Brain microvascular endothelial cell (primary cell): ENCODE data around the gene FCER1G.

Source experiments
- DNase-seq: peaks from one replicate; pipeline ENCODE4 v3.0.0-alpha.2; 2020
- H3K27ac ChIP-seq: fragments of 250-450 bp; sonication (Bioruptor Pico); 2 replicates; pipeline ENCODE4 v1.5.1; 2020; ENCODE audit warnings: mild to moderate bottlenecking, moderate library complexity
- H3K27me3 ChIP-seq: fragments of 250-450 bp; sonication (Bioruptor Pico); replicated peaks from 2 replicates; pipeline ENCODE4 v1.5.1; 2020; ENCODE audit warnings: mild to moderate bottlenecking
- H3K36me3 ChIP-seq: fragments of 250-450 bp; sonication (Bioruptor Pico); replicated peaks from 2 replicates; pipeline ENCODE4 v1.5.1; 2020; ENCODE audit warnings: mild to moderate bottlenecking
- H3K4me3 ChIP-seq: 2 replicates; pipeline ENCODE4 v1.5.1; 2011; ENCODE audit warnings: low read depth, mild to moderate bottlenecking, control low read depth, low read length, moderate library complexity
- CTCF ChIP-seq: IDR thresholded peaks from 2 replicates; pipeline ENCODE4 v1.5.1; 2011; ENCODE audit warnings: low read depth, mild to moderate bottlenecking, moderate library complexity, low read length, control low read depth, inconsistent platforms; ENCODE audit errors: missing control alignments
- in situ Hi-C: cut with HindIII; loops from 2 replicates; pipeline ENCODE4 v1.10.0; 2017; ENCODE audit warnings: low sequenced_read_pairs, low pct_ligation_motif_present

The FCER1G gene

GRCh38 chr1:161175771-161176453 lies 39.2 kb upstream of the FCER1G start:
- no peak for DNase-seq
- no peak overlapping the region for H3K27ac ChIP-seq
- peak overlapping the region; percentile 96 for H3K4me3 ChIP-seq
- peaks cover 36% of the 10 kb centered on the region for H3K36me3 ChIP-seq
- TF ChIP-seq CTCF, result no peak
- no peaks in the 10 kb centered on the region for H3K27me3 ChIP-seq
- in situ Hi-C loops, result no loop called here

- in situ Hi-C loops, result no loop called here
Measured at GRCh38 chr1:161176468-161177111, 38.5 kb upstream of the FCER1G start.

GRCh38 chr1:161177112-161177935 lies 37.8 kb upstream of the FCER1G start, which contains the start of gene B4GALT3:
TSS of gene B4GALT3 (minus strand) at chr1:161177507. CDS start at chr1:161176060, 1,447 bp downstream.
- in situ Hi-C loops, result no loop called here
- DNase-seq, result peak; percentile 78
- H3K27me3 ChIP-seq, result no peaks in the 10 kb centered on the region
- TF ChIP-seq CTCF, result peak; percentile 21
- peaks cover 22% of the 10 kb centered on the region for H3K36me3 ChIP-seq
- H3K27ac ChIP-seq, result peak within 1 kb of the TSS; percentile 81
- H3K4me3 ChIP-seq, result peak within 1 kb of the TSS; percentile 96

More at GRCh38 chr1:161176468-161177111, 38.5 kb upstream of the FCER1G start:
- H3K27ac ChIP-seq, result peak overlapping the region; percentile 81
- TF ChIP-seq CTCF, result no peak
- peaks cover 29% of the 10 kb centered on the region for H3K36me3 ChIP-seq
- peak overlapping the region; percentile 96 for H3K4me3 ChIP-seq
- no peaks in the 10 kb centered on the region for H3K27me3 ChIP-seq
- no peak for DNase-seq

GRCh38 chr1:161177936-161178244 lies 37.2 kb upstream of the FCER1G start:
- H3K4me3 ChIP-seq, result peak overlapping the region; percentile 96
- no peak for TF ChIP-seq CTCF
- H3K27ac ChIP-seq, result peak overlapping the region; percentile 81
- DNase-seq, result no peak
- H3K36me3 ChIP-seq, result peaks cover 19% of the 10 kb centered on the region
- H3K27me3 ChIP-seq, result no peaks in the 10 kb centered on the region
- in situ Hi-C loops, result no loop called here

GRCh38 chr1:161179698-161180097 lies 35.4 kb upstream of the FCER1G start:
- peaks cover 5% of the 10 kb centered on the region for H3K36me3 ChIP-seq
- in situ Hi-C loops, result no loop called here
- H3K27me3 ChIP-seq, result no peaks in the 10 kb centered on the region
- no peak for DNase-seq
- no peak for TF ChIP-seq CTCF
- H3K27ac ChIP-seq, result no peak overlapping the region
- H3K4me3 ChIP-seq, result no peak overlapping the region
